Measurements from ENCODE around the gene DHRS2.
"Not testable (repeated sequence)": the region's sequence is repeated elsewhere in the genome, so short reads cannot be mapped to it uniquely, and the experiment has no call there.

Gene DHRS2

GRCh38 chr14:23636317-23637211 lies at the start of gene DHRS2:
Gene DHRS2 (plus strand): TSS chr14:23636364. CDS start chr14:23638865, 2,501 bp downstream.
- TF ChIP-seq, protein P1, sequence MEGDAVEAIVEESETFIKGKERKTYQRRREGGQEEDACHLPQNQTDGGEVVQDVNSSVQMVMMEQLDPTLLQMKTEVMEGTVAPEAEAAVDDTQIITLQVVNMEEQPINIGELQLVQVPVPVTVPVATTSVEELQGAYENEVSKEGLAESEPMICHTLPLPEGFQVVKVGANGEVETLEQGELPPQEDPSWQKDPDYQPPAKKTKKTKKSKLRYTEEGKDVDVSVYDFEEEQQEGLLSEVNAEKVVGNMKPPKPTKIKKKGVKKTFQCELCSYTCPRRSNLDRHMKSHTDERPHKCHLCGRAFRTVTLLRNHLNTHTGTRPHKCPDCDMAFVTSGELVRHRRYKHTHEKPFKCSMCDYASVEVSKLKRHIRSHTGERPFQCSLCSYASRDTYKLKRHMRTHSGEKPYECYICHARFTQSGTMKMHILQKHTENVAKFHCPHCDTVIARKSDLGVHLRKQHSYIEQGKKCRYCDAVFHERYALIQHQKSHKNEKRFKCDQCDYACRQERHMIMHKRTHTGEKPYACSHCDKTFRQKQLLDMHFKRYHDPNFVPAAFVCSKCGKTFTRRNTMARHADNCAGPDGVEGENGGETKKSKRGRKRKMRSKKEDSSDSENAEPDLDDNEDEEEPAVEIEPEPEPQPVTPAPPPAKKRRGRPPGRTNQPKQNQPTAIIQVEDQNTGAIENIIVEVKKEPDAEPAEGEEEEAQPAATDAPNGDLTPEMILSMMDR (conservative IDR thresholded peaks at IDR 0.05; ENCODE audit: low read depth, low read length), result no peak
- no peak for DNase-seq (ENCODE audit: low read depth)
- no peak within 1 kb of the TSS for H3K4me3 ChIP-seq (ENCODE audit: low read depth, low read length)

DNA sequence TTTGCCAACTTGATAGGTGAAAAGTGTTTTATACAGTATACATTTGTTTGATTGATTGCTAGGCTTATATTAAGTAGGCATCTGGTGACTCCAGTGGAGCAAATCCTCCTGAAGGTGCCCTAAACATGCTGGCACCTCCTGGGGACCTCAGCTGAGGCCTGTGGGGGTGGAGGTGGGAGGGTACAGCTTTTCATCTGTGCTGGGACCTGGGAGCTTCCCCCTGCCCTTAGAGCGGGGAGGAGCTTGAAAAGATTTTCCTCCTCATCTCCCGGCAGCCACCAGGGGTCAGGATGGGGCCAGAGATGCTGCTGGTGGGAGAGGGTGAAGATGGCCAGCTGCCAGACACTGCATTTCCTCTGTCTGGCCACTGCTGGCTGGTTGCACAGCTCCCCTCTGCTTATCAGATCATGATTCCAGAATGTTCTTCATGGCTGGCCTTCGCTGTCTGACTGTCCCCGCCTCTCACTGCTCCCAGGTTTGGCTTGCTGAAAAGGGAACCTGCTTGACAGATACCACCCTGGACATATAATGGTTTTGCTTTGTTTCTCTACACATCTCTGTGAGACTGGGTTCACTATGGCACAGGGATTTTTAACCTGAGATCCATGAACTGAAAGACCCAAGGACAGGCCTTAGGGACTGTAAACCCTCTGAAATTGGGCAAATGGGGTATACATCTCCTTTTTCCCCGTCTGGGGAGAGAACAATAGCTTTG lies 47.1 kb upstream of the DHRS2 start:
- no peak overlapping the region for H3K4me3 ChIP-seq (ENCODE audit: low read depth, low read length)
- TF ChIP-seq, protein P1 (conservative IDR thresholded peaks at IDR 0.05; ENCODE audit: low read depth, low read length), result peak; percentile 86
- peak; percentile 94 for DNase-seq (ENCODE audit: low read depth)

GRCh38 chr14:23589606-23590005 lies 46.6 kb upstream of the DHRS2 start:
- H3K4me3 ChIP-seq (ENCODE audit: low read depth, low read length), result no peak overlapping the region
- no peak for DNase-seq (ENCODE audit: low read depth)
- TF ChIP-seq, protein P1 (conservative IDR thresholded peaks at IDR 0.05; ENCODE audit: low read depth, low read length), result no peak

GRCh38 chr14:23590198-23590597 lies 46.0 kb upstream of the DHRS2 start:
- TF ChIP-seq, protein P1 (conservative IDR thresholded peaks at IDR 0.05; ENCODE audit: low read depth, low read length), result no peak
- H3K4me3 ChIP-seq (ENCODE audit: low read depth, low read length), result no peak overlapping the region
- DNase-seq (ENCODE audit: low read depth), result no peak

GRCh38 chr14:23594191-23594590 lies 42.0 kb upstream of the DHRS2 start:
- not testable (repeated sequence) for H3K4me3 ChIP-seq (ENCODE audit: low read depth, low read length); DNase-seq (ENCODE audit: low read depth)

DNA sequence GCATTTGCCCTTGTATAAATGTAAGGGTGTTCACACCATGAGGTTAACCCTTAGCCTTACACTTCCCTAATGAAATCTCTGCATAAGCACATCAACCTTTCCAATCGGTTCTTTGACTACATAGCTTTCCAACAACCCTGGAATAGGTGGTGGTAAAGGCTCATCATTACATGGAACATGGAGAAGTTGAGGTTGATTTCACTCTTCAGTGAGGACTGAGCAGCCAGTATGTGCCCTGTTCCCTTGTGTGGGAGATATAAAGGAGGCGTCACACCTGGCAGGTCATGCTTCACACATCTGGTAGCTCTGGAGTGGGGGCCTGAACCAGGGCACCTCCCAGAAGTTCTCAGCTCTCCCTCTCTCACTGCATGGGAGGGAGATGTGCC lies 35.8 kb upstream of the DHRS2 start:
- DNase-seq (ENCODE audit: low read depth), result no peak

DNA sequence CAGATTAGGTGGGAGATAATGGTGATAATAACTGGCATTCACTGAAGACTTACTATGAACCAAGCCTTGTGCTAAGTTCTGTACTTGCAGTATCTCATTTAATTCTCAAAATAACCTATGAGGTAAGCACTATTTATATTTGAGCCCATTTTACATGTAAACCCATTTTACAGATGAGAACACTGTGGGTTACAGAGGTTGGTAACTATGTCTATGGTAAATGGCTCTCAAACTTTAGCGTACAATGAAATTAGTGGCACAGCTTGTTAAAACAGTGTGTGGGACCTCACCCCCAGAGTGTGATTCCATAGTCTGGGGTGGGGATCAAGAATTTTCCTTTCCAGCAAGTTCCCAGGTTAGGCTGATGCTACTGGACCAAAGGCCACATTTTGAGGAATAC lies 35.4 kb upstream of the DHRS2 start:
- no peak for DNase-seq (ENCODE audit: low read depth)
- no peak overlapping the region for H3K4me3 ChIP-seq (ENCODE audit: low read depth, low read length)
- TF ChIP-seq, protein P1 (conservative IDR thresholded peaks at IDR 0.05; ENCODE audit: low read depth, low read length), result no peak

More for the DNA sequence above, 35.8 kb upstream of the DHRS2 start:
- no peak overlapping the region for H3K4me3 ChIP-seq (ENCODE audit: low read depth, low read length)
- TF ChIP-seq, protein P1 (conservative IDR thresholded peaks at IDR 0.05; ENCODE audit: low read depth, low read length), result no peak
